HG03520 (cell line): ENCODE measurements around the gene MAP4K4.

Experiments used
- ATAC-seq: cut with Tn5 transposase; IDR thresholded peaks from one replicate; pipeline ENCODE4 v1.9.1; 2021; ENCODE audit warnings: mild to moderate bottlenecking, moderate library complexity; ENCODE audit not compliant: unreplicated experiment

MAP4K4 gene

GRCh38 chr2:101782427-101782792, 84.9 kb downstream of the MAP4K4 start:
- ATAC-seq, result no peak

GRCh38 chr2:101787097-101787496, 89.6 kb downstream of the MAP4K4 start:
- no peak for ATAC-seq

- no peak for ATAC-seq
Observed at GRCh38 chr2:101788565-101788964, 91.1 kb downstream of the MAP4K4 start.

GRCh38 chr2:101788995-101789970, 91.8 kb downstream of the MAP4K4 start:
- no peak for ATAC-seq

GRCh38 chr2:101790416-101790815, 92.9 kb downstream of the MAP4K4 start:
- no peak for ATAC-seq

- no peak for ATAC-seq
Observed at GRCh38 chr2:101790857-101791256, 93.3 kb downstream of the MAP4K4 start.

GRCh38 chr2:101792208-101792607, 94.7 kb downstream of the MAP4K4 start:
- ATAC-seq, result no peak

GRCh38 chr2:101793277-101793969, 95.9 kb downstream of the MAP4K4 start:
- no peak for ATAC-seq

GRCh38 chr2:101794141-101794540, 96.6 kb downstream of the MAP4K4 start:
- ATAC-seq, result no peak

GRCh38 chr2:101795033-101795432, 97.5 kb downstream of the MAP4K4 start:
- ATAC-seq, result no peak

GRCh38 chr2:101796825-101797600, 99.5 kb downstream of the MAP4K4 start:
- ATAC-seq, result no peak

GRCh38 chr2:101801496-101801895, 104.0 kb downstream of the MAP4K4 start:
- no peak for ATAC-seq

GRCh38 chr2:101802329-101802728, 104.8 kb downstream of the MAP4K4 start:
- ATAC-seq, result no peak

GRCh38 chr2:101803128-101803527, 105.6 kb downstream of the MAP4K4 start:
- ATAC-seq, result no peak

- no peak for ATAC-seq
Observed at GRCh38 chr2:101803945-101804696, 106.6 kb downstream of the MAP4K4 start.

GRCh38 chr2:101805152-101806088, 107.9 kb downstream of the MAP4K4 start:
- ATAC-seq, result no peak

GRCh38 chr2:101806123-101806522, 108.6 kb downstream of the MAP4K4 start:
- ATAC-seq, result no peak

GRCh38 chr2:101806701-101807100, 109.2 kb downstream of the MAP4K4 start:
- no peak for ATAC-seq

- ATAC-seq, result no peak
Observed at GRCh38 chr2:101807242-101807641, 109.7 kb downstream of the MAP4K4 start.
